ENCODE measurements around the gene DOCK4.

The DOCK4 gene

GRCh38 chr7:112223310-112223709, 17.1 kb upstream of the DOCK4 start:
- no peak for DNase-seq (ENCODE audit: low read depth in 2 of 3, low spot score in 2 of 3)

GRCh38 chr7:112220877-112221434, 14.8 kb upstream of the DOCK4 start:
- no peak for DNase-seq (ENCODE audit: low read depth in 2 of 3, low spot score in 2 of 3)

GRCh38 chr7:112215787-112216186, 9.6 kb upstream of the DOCK4 start:
- DNase-seq (ENCODE audit: low read depth in 2 of 3, low spot score in 2 of 3), result no peak

GRCh38 chr7:112214883-112215282, 8.7 kb upstream of the DOCK4 start:
- no peak for DNase-seq (ENCODE audit: low read depth in 2 of 3, low spot score in 2 of 3)

- DNase-seq (ENCODE audit: low read depth in 2 of 3, low spot score in 2 of 3), result no peak
Observed at GRCh38 chr7:112214268-112214667, 8.1 kb upstream of the DOCK4 start.

- DNase-seq (ENCODE audit: low read depth in 2 of 3, low spot score in 2 of 3), result no peak
Observed at GRCh38 chr7:112213735-112214134, 7.5 kb upstream of the DOCK4 start.

- no peak for DNase-seq (ENCODE audit: low read depth in 2 of 3, low spot score in 2 of 3)
Observed at GRCh38 chr7:112212571-112212970, 6.4 kb upstream of the DOCK4 start.

GRCh38 chr7:112211348-112211907, 5.2 kb upstream of the DOCK4 start:
- DNase-seq (ENCODE audit: low read depth in 2 of 3, low spot score in 2 of 3), result no peak

- DNase-seq (ENCODE audit: low read depth in 2 of 3, low spot score in 2 of 3), result no peak
Observed at GRCh38 chr7:112207765-112208164, 1.6 kb upstream of the DOCK4 start.

GRCh38 chr7:112206991-112207592, 893 bp upstream of the DOCK4 start:
- no peak for DNase-seq (ENCODE audit: low read depth in 2 of 3, low spot score in 2 of 3)

- peak in 2 of 3 experiments; percentile 7 to 14 for DNase-seq (ENCODE audit: low read depth in 2 of 3, low spot score in 2 of 3)
Observed at GRCh38 chr7:112205343-112206237, 609 bp downstream of the DOCK4 start.

- no peak for DNase-seq (ENCODE audit: low read depth in 2 of 3, low spot score in 2 of 3)
Observed at GRCh38 chr7:112204499-112205342, 1.5 kb downstream of the DOCK4 start.

GRCh38 chr7:112203365-112203739, 2.8 kb downstream of the DOCK4 start:
- DNase-seq (ENCODE audit: low read depth in 2 of 3, low spot score in 2 of 3), result no peak

- no peak for DNase-seq (ENCODE audit: low read depth in 2 of 3, low spot score in 2 of 3)
Observed at GRCh38 chr7:112202816-112203215, 3.4 kb downstream of the DOCK4 start.

GRCh38 chr7:112201839-112202238, 4.4 kb downstream of the DOCK4 start:
- no peak for DNase-seq (ENCODE audit: low read depth in 2 of 3, low spot score in 2 of 3)

GRCh38 chr7:112201411-112201810, 4.8 kb downstream of the DOCK4 start:
- no peak for DNase-seq (ENCODE audit: low read depth in 2 of 3, low spot score in 2 of 3)

- no peak for DNase-seq (ENCODE audit: low read depth in 2 of 3, low spot score in 2 of 3)
Observed at GRCh38 chr7:112199672-112200071, 6.5 kb downstream of the DOCK4 start.

GRCh38 chr7:112199035-112199655, 7.1 kb downstream of the DOCK4 start:
- DNase-seq (ENCODE audit: low read depth in 2 of 3, low spot score in 2 of 3), result no peak

- no peak for DNase-seq (ENCODE audit: low read depth in 2 of 3, low spot score in 2 of 3)
Observed at GRCh38 chr7:112197322-112197721, 8.9 kb downstream of the DOCK4 start.

- DNase-seq (ENCODE audit: low read depth in 2 of 3, low spot score in 2 of 3), result no peak
Observed at GRCh38 chr7:112195717-112196116, 10.5 kb downstream of the DOCK4 start.
